Measurements from ENCODE around the gene ATL1. TPM values are rescaled to one million over a fixed set of nuclear protein-coding genes. Genes with fewer than 3 reads are reported as not detected.

The ATL1 gene
- total RNA-seq, 1 donor from 2014 or later, result 7.4 TPM

GRCh38 chr14:50678163-50678562 is 118.2 kb downstream of the ATL1 start:
- no peak for TF ChIP-seq CTCF (IDR thresholded peaks at IDR 0.05)
- no peaks in the 10 kb centered on the region for H3K27me3 Mint-ChIP-seq (ENCODE audit: unreplicated experiment)
- H3K27ac Mint-ChIP-seq (ENCODE audit: unreplicated experiment), result peak overlapping the region; percentile 63
- H3K36me3 Mint-ChIP-seq (ENCODE audit: unreplicated experiment), result no peaks in the 10 kb centered on the region
- H3K4me3 Mint-ChIP-seq (ENCODE audit: unreplicated experiment), result no peak overlapping the region
- DNase-seq (ENCODE audit: extremely low spot score, unreplicated experiment), result no peak
- peaks cover 7% of the 10 kb centered on the region for H3K9me3 Mint-ChIP-seq (ENCODE audit: unreplicated experiment)
- H3K4me1 Mint-ChIP-seq (ENCODE audit: unreplicated experiment), result peaks cover 35% of the 10 kb centered on the region

DNA sequence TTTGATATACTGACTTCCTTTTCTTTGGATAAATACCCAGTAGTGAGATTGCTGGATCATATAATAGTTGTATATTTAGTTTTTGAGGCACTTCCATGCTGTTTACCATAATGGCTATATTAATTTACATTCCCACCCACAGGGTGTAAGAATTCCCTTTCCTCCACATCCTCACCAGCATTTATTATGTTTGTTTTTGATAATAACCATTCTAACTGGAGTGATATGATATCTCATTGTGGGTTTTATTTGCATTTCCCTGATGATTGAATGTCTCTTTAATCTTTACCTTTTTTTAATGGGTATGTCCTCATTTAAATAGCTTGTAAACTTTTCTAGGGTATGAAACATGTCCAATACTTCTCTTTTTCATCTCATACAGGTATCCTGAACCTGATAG is 119.7 kb downstream of the ATL1 start:
- DNase-seq (ENCODE audit: extremely low spot score, unreplicated experiment), result no peak
- H3K36me3 Mint-ChIP-seq (ENCODE audit: unreplicated experiment), result no peaks in the 10 kb centered on the region
- H3K27me3 Mint-ChIP-seq (ENCODE audit: unreplicated experiment), result no peaks in the 10 kb centered on the region
- no peak overlapping the region for H3K27ac Mint-ChIP-seq (ENCODE audit: unreplicated experiment)
- peaks cover 35% of the 10 kb centered on the region for H3K4me1 Mint-ChIP-seq (ENCODE audit: unreplicated experiment)
- no peak for TF ChIP-seq CTCF (IDR thresholded peaks at IDR 0.05)
- H3K9me3 Mint-ChIP-seq (ENCODE audit: unreplicated experiment), result peaks cover 7% of the 10 kb centered on the region
- no peak overlapping the region for H3K4me3 Mint-ChIP-seq (ENCODE audit: unreplicated experiment)

Other genes starting within 250 kb of the ATL1 start
- 4.2 and 6.5 TPM in 2 replicates for gene L2HGDH, start 247.9 kb upstream of the ATL1 start, total RNA-seq
- 17.7 and 21.7 TPM in 2 replicates for gene DMAC2L, start 247.8 kb upstream of the ATL1 start, total RNA-seq
- gene CDKL1, start 163.3 kb upstream of the ATL1 start, total RNA-seq, result 9.0 and 9.8 TPM in 2 replicates
- gene MAP4K5, start 27.6 kb upstream of the ATL1 start, total RNA-seq, result 113 and 123 TPM in 2 replicates
- gene SAV1, start 108.2 kb downstream of the ATL1 start, total RNA-seq, result 47.9 and 48.4 TPM in 2 replicates